ENCODE data around the gene FAM20C. TPM values are rescaled to one million over a fixed set of nuclear protein-coding genes. Genes with fewer than 3 reads are reported as not detected.

The FAM20C gene
- total and polyA plus RNA-seq, 10 of the 15 experiments (the other 5 are each of a cell fraction or from before 2014, with no cell fraction given): 0.44 TPM; not detected in 9

DNA sequence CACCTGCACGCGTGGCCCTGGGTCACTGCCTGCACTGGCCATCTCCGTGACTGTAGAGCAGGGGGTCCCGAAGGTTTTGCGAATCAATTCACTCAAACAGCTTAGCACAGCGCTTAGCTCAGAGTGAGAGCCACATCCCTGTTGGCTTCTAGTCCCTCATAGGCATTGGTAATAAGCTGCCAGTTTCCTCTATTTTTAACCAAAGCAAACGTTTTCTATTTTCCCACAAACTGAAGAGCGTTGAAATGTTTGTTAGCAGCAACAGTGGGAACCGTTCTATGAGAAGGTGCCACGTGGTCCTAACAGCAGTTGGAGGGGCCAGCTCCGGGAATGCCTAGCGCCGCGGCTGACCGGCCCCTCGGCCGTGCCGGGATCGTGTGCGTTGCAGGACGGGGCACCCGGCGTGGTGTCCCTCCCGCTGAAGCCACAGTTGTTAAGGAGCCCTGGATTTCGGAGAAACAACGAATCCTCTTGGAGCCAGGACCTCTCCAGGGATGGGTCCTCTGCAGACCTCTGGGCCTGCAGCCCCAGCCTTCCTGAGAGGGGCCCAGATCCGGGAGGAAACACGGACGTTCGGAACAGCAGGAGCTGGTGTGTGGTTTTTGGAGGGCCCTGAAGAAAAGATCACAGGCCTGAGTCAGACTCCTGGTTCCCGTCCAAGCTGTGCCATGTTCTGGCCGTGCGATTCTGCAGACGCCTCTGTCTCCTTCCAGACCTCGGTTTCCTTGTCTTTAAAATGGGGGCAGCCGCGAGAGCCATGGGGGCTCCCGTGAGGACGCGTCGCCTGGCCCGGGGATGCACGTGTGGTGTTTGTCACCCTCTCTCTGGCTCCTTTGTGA, 40.3 kb downstream of the FAM20C start:
- Histone ChIP-seq H4K20me1 (ENCODE audit: control insufficient read depth, insufficient read depth) (no peaks in the 10 kb centered on the region), H3K9me3 (replicated peaks; ENCODE audit: control insufficient read depth, insufficient read depth, low read length) (no peaks in the 10 kb centered on the region; the same call in 2 of the 3 replicates), H3K4me3 (no peak overlapping the region), H3K4me1 (ENCODE audit: control insufficient read depth, insufficient read depth, low read length) (no peaks in the 10 kb centered on the region), H3K4me2 (ENCODE audit: control insufficient read depth, insufficient read depth) (no peak overlapping the region), H2AFZ (ENCODE audit: control insufficient read depth, low read depth, low read length) (no peak overlapping the region), H3K27me3 (replicated peaks in 1 of 2; ENCODE audit: control insufficient read depth in 2 of 2, insufficient read depth in 2 of 2, low read length in 1 of 2) (no peaks in the 10 kb centered on the region), H3K79me2 (ENCODE audit: control insufficient read depth, insufficient read depth, low read length) (no peaks in the 10 kb centered on the region), H3K9ac (ENCODE audit: control insufficient read depth, insufficient read depth, low read length) (no peak overlapping the region), H3K36me3 (ENCODE audit: control insufficient read depth in 2 of 2, insufficient read depth in 2 of 2, low read length in 1 of 2) (no peaks in the 10 kb centered on the region), H3K27ac (ENCODE audit: control insufficient read depth, insufficient read depth) (no peak overlapping the region)
- in situ Hi-C loops (cut with MboI) (no loop called here), intact Hi-C loops (cut with micrococcal nuclease; ENCODE audit: unreplicated experiment) (no loop called here)
- TF ChIP-seq CBX3 (IDR thresholded peaks at IDR 0.05; ENCODE audit: borderline replicate concordance, low read depth) (no peak), ATF3 (IDR thresholded peaks at IDR 0.05; ENCODE audit: borderline replicate concordance, extremely low read depth, low read depth, low read length) (no peak), CBX5 (IDR thresholded peaks at IDR 0.05; ENCODE audit: low read depth) (no peak), CBFB (IDR thresholded peaks at IDR 0.05; ENCODE audit: low read depth) (no peak), GATAD2B (conservative IDR thresholded peaks at IDR 0.05; ENCODE audit: low read depth) (no peak), NR2C2 (IDR thresholded peaks at IDR 0.05; ENCODE audit: borderline replicate concordance, control insufficient read depth, insufficient read length, low read depth) (no peak), TAF1 (IDR thresholded peaks at IDR 0.05; ENCODE audit: borderline replicate concordance, low read depth, low read length) (no peak), NR2C1 (IDR thresholded peaks at IDR 0.05) (no peak), YBX1 (IDR thresholded peaks at IDR 0.05) (no peak), SUPT20H (IDR thresholded peaks at IDR 0.05; ENCODE audit: borderline replicate concordance, control insufficient read depth, low read depth, low read length) (no peak)
- TF ChIP-seq, protein P1, sequence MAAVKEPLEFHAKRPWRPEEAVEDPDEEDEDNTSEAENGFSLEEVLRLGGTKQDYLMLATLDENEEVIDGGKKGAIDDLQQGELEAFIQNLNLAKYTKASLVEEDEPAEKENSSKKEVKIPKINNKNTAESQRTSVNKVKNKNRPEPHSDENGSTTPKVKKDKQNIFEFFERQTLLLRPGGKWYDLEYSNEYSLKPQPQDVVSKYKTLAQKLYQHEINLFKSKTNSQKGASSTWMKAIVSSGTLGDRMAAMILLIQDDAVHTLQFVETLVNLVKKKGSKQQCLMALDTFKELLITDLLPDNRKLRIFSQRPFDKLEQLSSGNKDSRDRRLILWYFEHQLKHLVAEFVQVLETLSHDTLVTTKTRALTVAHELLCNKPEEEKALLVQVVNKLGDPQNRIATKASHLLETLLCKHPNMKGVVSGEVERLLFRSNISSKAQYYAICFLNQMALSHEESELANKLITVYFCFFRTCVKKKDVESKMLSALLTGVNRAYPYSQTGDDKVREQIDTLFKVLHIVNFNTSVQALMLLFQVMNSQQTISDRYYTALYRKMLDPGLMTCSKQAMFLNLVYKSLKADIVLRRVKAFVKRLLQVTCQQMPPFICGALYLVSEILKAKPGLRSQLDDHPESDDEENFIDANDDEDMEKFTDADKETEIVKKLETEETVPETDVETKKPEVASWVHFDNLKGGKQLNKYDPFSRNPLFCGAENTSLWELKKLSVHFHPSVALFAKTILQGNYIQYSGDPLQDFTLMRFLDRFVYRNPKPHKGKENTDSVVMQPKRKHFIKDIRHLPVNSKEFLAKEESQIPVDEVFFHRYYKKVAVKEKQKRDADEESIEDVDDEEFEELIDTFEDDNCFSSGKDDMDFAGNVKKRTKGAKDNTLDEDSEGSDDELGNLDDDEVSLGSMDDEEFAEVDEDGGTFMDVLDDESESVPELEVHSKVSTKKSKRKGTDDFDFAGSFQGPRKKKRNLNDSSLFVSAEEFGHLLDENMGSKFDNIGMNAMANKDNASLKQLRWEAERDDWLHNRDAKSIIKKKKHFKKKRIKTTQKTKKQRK (IDR thresholded peaks at IDR 0.05; ENCODE audit: low read depth, low read length): no peak
- TF ChIP-seq, protein P2, sequence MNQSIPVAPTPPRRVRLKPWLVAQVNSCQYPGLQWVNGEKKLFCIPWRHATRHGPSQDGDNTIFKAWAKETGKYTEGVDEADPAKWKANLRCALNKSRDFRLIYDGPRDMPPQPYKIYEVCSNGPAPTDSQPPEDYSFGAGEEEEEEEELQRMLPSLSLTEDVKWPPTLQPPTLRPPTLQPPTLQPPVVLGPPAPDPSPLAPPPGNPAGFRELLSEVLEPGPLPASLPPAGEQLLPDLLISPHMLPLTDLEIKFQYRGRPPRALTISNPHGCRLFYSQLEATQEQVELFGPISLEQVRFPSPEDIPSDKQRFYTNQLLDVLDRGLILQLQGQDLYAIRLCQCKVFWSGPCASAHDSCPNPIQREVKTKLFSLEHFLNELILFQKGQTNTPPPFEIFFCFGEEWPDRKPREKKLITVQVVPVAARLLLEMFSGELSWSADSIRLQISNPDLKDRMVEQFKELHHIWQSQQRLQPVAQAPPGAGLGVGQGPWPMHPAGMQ (IDR thresholded peaks at IDR 0.05; ENCODE audit: borderline replicate concordance): no peak
- WGBS (ENCODE audit: insufficient coverage, insufficient replicate concordance, low lambda C conversion rate, missing lambda C conversion rate): 50% methylated on average over 43 of the region's 43 CpGs
- no TSS peak for BruUV-seq (replicated peaks)
- ChIA-PET SMC1A (ENCODE audit: uncharacterized antibody, unreplicated experiment) (no interaction called here), RAD21 (ENCODE audit: unreplicated experiment) (no interaction called here), CTCF (no interaction called here), POLR2A (no interaction called here)
- no peak for DNase-seq (ENCODE audit: low read depth, low spot score)
- ATAC-seq: no peak
- no peak for FAIRE-seq
